SK-N-SH treated with all-trans-retinoic acid at 6 μM for 48 hours (cell line): Measurements from ENCODE around the gene PDZD2.

ENCODE experiments used
- ATAC-seq: fragments of 200-7000 bp; cut with Tn5 transposase; 3 replicates; pipeline ENCODE4 v1.9.1; 2020; ENCODE audit warnings: mild to moderate bottlenecking, moderate library complexity
- ARNTL ChIP-seq: fragments of 450-650 bp; formaldehyde crosslinking; IDR thresholded peaks from 2 replicates; pipeline ENCODE4 v1.5.0; 2020; ENCODE audit warnings: low read depth, mild to moderate bottlenecking, moderate library complexity, borderline replicate concordance
- BACH2 ChIP-seq: fragments of 250-450 bp; sonication (Bioruptor Pico); IDR thresholded peaks from 2 replicates; pipeline ENCODE4 v1.9.0; 2021; ENCODE audit warnings: mild to moderate bottlenecking, borderline replicate concordance
- CSDC2 ChIP-seq: fragments of 250-450 bp; sonication (Bioruptor Pico); IDR thresholded peaks from 2 replicates; pipeline ENCODE4 v1.5.0; 2020; ENCODE audit warnings: mild to moderate bottlenecking, moderate library complexity
- ESRRG ChIP-seq: fragments of 250-450 bp; sonication (Bioruptor Pico); IDR thresholded peaks from 2 replicates; pipeline ENCODE4 v1.6.1; 2021; ENCODE audit warnings: mild to moderate bottlenecking
- GLIS3 ChIP-seq: fragments of 250-450 bp; sonication (Bioruptor Pico); IDR thresholded peaks from 2 replicates; pipeline ENCODE4 v1.5.0; 2020; ENCODE audit warnings: mild to moderate bottlenecking, moderate library complexity
- ISL1 ChIP-seq: fragments of 250-450 bp; sonication (Bioruptor Pico); IDR thresholded peaks from 2 replicates; pipeline ENCODE4 v2.1.2; 2022; ENCODE audit warnings: mild to moderate bottlenecking, moderate library complexity
- OSR1 ChIP-seq: fragments of 250-450 bp; sonication (Bioruptor Pico); IDR thresholded peaks from 2 replicates; pipeline ENCODE4 v1.8.0; 2022; ENCODE audit warnings: moderate library complexity, mild to moderate bottlenecking, inconsistent platforms
- PPARA ChIP-seq: fragments of 250-450 bp; sonication (Bioruptor Pico); IDR thresholded peaks from 2 replicates; pipeline ENCODE4 v1.5.0; 2020; ENCODE audit warnings: mild to moderate bottlenecking, borderline replicate concordance
- RARB ChIP-seq: fragments of 250-450 bp; sonication (Bioruptor Pico); IDR thresholded peaks from 2 replicates; pipeline ENCODE4 v1.8.0; 2021; ENCODE audit warnings: mild to moderate bottlenecking, moderate library complexity
- TCF4 ChIP-seq: fragments of 250-450 bp; sonication (Bioruptor Pico); IDR thresholded peaks from 2 replicates; pipeline ENCODE4 v1.8.0; 2021; ENCODE audit warnings: mild to moderate bottlenecking, moderate library complexity, borderline replicate concordance
- TOX ChIP-seq: fragments of 250-450 bp; sonication (Bioruptor Pico); IDR thresholded peaks from 2 replicates; pipeline ENCODE4 v1.8.0; 2021; ENCODE audit warnings: mild to moderate bottlenecking, moderate library complexity, borderline replicate concordance
- ZC3H10 ChIP-seq: fragments of 250-450 bp; sonication (Bioruptor Pico); IDR thresholded peaks from 2 replicates; pipeline ENCODE4 v1.5.1; 2021; ENCODE audit warnings: mild to moderate bottlenecking, moderate library complexity
- ZFP3 ChIP-seq: fragments of 250-450 bp; sonication (Bioruptor Pico); IDR thresholded peaks from 2 replicates; pipeline ENCODE4 v1.5.0; 2020; ENCODE audit warnings: mild to moderate bottlenecking, moderate library complexity
- ZFP30 ChIP-seq: fragments of 450-650 bp; formaldehyde crosslinking; IDR thresholded peaks from 2 replicates; pipeline ENCODE4 v1.5.0; 2022; ENCODE audit warnings: mild to moderate bottlenecking, moderate library complexity
- ZNF565 ChIP-seq: fragments of 450-650 bp; formaldehyde crosslinking; conservative IDR thresholded peaks from 2 replicates; pipeline ENCODE4 v1.5.0; 2020; ENCODE audit warnings: low read depth, mild to moderate bottlenecking, moderate library complexity
- ZNF70 ChIP-seq: fragments of 450-650 bp; formaldehyde crosslinking; IDR thresholded peaks from 2 replicates; pipeline ENCODE4 v1.5.0; 2020; ENCODE audit warnings: mild to moderate bottlenecking, moderate library complexity
- ZNF8 ChIP-seq: fragments of 450-650 bp; formaldehyde crosslinking; IDR thresholded peaks from 2 replicates; pipeline ENCODE4 v1.5.0; 2020; ENCODE audit warnings: mild to moderate bottlenecking, moderate library complexity
- TF ChIP-seq, protein P1 (sequence below): fragments of 250-450 bp; sonication (Bioruptor Pico); IDR thresholded peaks from 2 replicates; pipeline ENCODE4 v1.8.0; 2021; ENCODE audit warnings: low read depth, mild to moderate bottlenecking, moderate library complexity, borderline replicate concordance
- TF ChIP-seq, protein P2 (sequence below): fragments of 250-450 bp; sonication (Bioruptor Pico); IDR thresholded peaks from 2 replicates; pipeline ENCODE4 v1.5.1; 2021; ENCODE audit warnings: mild to moderate bottlenecking, moderate library complexity
- TF ChIP-seq, protein P3 (sequence below): fragments of 250-450 bp; sonication (Bioruptor Pico); IDR thresholded peaks from 2 replicates; pipeline ENCODE4 v1.8.0; 2020; ENCODE audit warnings: mild to moderate bottlenecking, moderate library complexity, borderline replicate concordance
- TF ChIP-seq, protein P4 (sequence below): fragments of 250-450 bp; sonication (Bioruptor Pico); IDR thresholded peaks from 2 replicates; pipeline ENCODE4 v1.5.0; 2020; ENCODE audit warnings: mild to moderate bottlenecking, moderate library complexity

Gene PDZD2

DNA sequence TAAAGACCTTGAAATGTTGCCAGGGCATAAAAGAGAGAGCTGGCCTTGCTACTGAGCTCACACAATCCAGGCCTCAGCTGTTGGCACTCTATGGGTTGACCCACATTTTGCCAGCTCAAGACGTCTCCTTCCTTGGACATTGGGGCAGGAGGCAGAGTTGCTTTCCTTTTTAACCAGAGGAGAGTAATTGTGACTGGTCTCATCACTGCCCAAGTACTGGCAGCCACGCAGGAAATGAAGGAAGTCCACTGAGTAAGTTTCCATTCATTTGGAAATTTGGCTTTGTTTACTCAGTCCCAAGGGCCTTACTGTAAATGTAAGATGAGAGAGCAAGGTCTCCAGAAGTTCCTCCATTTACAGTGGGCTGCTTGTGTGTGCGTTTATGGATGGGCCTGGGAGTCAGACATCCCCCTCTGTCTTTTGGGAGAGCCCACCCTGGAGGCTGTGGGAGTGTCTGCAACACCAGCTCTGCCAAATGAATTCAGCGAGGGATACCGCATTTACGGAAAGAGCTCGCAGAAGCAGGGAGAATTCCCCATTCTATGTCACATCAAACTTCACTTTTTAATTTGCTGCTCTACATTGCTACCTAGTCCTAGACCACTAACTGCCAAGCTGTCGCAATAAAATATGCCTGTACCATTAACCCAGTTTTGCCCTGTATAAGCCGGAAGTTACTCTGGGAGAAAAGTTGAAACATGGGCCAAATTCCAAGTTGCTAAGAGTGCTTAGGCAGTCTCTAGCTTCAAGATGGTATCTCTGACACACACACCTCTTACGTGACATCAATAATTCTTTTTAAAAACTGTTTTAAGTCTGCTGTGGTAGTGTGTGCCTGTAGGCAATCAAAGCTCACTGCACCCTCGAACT is 24.5 kb upstream of the PDZD2 start:
- no peak for TF ChIP-seq RARB (CRISPR knock-in tag)
- no peak for TF ChIP-seq ZFP30 (CRISPR knock-in tag)
- TF ChIP-seq, protein P1, sequence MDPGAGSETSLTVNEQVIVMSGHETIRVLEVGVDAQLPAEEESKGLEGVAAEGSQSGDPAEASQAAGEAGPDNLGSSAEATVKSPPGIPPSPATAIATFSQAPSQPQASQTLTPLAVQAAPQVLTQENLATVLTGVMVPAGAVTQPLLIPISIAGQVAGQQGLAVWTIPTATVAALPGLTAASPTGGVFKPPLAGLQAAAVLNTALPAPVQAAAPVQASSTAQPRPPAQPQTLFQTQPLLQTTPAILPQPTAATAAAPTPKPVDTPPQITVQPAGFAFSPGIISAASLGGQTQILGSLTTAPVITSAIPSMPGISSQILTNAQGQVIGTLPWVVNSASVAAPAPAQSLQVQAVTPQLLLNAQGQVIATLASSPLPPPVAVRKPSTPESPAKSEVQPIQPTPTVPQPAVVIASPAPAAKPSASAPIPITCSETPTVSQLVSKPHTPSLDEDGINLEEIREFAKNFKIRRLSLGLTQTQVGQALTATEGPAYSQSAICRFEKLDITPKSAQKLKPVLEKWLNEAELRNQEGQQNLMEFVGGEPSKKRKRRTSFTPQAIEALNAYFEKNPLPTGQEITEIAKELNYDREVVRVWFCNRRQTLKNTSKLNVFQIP (CRISPR knock-in tag), result no peak
- TF ChIP-seq OSR1 (CRISPR knock-in tag), result no peak
- no peak for TF ChIP-seq ZNF565 (CRISPR knock-in tag)
- TF ChIP-seq PPARA, result no peak
- TF ChIP-seq CSDC2 (CRISPR knock-in tag), result no peak
- TF ChIP-seq ARNTL, result no peak
- TF ChIP-seq GLIS3 (CRISPR knock-in tag), result no peak
- TF ChIP-seq ESRRG, result no peak
- no peak for TF ChIP-seq BACH2 (CRISPR knock-in tag)
- TF ChIP-seq, protein P2, sequence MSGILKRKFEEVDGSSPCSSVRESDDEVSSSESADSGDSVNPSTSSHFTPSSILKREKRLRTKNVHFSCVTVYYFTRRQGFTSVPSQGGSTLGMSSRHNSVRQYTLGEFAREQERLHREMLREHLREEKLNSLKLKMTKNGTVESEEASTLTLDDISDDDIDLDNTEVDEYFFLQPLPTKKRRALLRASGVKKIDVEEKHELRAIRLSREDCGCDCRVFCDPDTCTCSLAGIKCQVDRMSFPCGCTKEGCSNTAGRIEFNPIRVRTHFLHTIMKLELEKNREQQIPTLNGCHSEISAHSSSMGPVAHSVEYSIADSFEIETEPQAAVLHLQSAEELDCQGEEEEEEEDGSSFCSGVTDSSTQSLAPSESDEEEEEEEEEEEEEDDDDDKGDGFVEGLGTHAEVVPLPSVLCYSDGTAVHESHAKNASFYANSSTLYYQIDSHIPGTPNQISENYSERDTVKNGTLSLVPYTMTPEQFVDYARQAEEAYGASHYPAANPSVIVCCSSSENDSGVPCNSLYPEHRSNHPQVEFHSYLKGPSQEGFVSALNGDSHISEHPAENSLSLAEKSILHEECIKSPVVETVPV (CRISPR knock-in tag), result no peak
- TF ChIP-seq ZNF8 (CRISPR knock-in tag), result no peak
- TF ChIP-seq, protein P3, sequence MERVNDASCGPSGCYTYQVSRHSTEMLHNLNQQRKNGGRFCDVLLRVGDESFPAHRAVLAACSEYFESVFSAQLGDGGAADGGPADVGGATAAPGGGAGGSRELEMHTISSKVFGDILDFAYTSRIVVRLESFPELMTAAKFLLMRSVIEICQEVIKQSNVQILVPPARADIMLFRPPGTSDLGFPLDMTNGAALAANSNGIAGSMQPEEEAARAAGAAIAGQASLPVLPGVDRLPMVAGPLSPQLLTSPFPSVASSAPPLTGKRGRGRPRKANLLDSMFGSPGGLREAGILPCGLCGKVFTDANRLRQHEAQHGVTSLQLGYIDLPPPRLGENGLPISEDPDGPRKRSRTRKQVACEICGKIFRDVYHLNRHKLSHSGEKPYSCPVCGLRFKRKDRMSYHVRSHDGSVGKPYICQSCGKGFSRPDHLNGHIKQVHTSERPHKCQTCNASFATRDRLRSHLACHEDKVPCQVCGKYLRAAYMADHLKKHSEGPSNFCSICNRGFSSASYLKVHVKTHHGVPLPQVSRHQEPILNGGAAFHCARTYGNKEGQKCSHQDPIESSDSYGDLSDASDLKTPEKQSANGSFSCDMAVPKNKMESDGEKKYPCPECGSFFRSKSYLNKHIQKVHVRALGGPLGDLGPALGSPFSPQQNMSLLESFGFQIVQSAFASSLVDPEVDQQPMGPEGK (CRISPR knock-in tag), result no peak
- no peak for TF ChIP-seq ZNF70 (CRISPR knock-in tag)
- TF ChIP-seq TOX (CRISPR knock-in tag), result no peak
- no peak for TF ChIP-seq ZFP3
- no peak for ATAC-seq

DNA sequence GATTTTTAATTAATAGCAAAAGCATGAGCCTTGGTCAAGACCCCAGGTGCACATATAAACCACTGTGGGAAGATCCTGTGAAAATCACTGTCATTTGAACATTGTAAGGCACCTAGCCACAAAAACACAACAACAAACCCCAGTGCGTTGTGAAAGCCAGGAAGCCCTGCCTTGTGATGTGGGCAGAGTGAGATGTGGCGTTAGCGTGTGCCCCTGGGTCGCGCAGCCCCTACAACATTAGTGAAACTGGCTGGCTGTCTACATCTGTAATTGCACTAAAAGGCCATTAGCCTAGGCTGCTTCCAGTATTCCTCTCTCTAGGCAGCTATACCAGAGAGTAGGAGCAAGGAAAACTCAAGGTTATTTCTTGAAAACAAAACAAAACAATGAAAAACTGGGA is 21.1 kb upstream of the PDZD2 start:
- TF ChIP-seq, protein P4, sequence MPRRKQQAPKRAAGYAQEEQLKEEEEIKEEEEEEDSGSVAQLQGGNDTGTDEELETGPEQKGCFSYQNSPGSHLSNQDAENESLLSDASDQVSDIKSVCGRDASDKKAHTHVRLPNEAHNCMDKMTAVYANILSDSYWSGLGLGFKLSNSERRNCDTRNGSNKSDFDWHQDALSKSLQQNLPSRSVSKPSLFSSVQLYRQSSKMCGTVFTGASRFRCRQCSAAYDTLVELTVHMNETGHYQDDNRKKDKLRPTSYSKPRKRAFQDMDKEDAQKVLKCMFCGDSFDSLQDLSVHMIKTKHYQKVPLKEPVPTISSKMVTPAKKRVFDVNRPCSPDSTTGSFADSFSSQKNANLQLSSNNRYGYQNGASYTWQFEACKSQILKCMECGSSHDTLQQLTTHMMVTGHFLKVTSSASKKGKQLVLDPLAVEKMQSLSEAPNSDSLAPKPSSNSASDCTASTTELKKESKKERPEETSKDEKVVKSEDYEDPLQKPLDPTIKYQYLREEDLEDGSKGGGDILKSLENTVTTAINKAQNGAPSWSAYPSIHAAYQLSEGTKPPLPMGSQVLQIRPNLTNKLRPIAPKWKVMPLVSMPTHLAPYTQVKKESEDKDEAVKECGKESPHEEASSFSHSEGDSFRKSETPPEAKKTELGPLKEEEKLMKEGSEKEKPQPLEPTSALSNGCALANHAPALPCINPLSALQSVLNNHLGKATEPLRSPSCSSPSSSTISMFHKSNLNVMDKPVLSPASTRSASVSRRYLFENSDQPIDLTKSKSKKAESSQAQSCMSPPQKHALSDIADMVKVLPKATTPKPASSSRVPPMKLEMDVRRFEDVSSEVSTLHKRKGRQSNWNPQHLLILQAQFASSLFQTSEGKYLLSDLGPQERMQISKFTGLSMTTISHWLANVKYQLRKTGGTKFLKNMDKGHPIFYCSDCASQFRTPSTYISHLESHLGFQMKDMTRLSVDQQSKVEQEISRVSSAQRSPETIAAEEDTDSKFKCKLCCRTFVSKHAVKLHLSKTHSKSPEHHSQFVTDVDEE (CRISPR knock-in tag), result no peak
- TF ChIP-seq ZC3H10 (CRISPR knock-in tag) (no peak), ISL1 (no peak), ZFP3 (no peak), TOX (CRISPR knock-in tag) (no peak), GLIS3 (CRISPR knock-in tag) (no peak), TCF4 (CRISPR knock-in tag) (no peak), OSR1 (CRISPR knock-in tag) (no peak)
- TF ChIP-seq, protein P2 (CRISPR knock-in tag), result no peak
- ATAC-seq, result no peak

- no peak for ATAC-seq
- TF ChIP-seq ZNF565 (CRISPR knock-in tag), result no peak
- no peak for TF ChIP-seq GLIS3 (CRISPR knock-in tag)
- TF ChIP-seq ISL1, result no peak
- TF ChIP-seq PPARA, result no peak
- no peak for TF ChIP-seq ARNTL
- TF ChIP-seq, protein P3 (CRISPR knock-in tag), result no peak
- TF ChIP-seq ZNF70 (CRISPR knock-in tag), result no peak
- TF ChIP-seq, protein P4 (CRISPR knock-in tag), result no peak
- TF ChIP-seq ZFP30 (CRISPR knock-in tag), result no peak
- TF ChIP-seq, all 23 proteins: peak for 0
Observed at GRCh38 chr5:31620026-31620425, 18.9 kb upstream of the PDZD2 start.
